Measurements from ENCODE around the gene IQCH. TPM values are rescaled to one million over a fixed set of nuclear protein-coding genes. Genes with fewer than 3 reads are reported as not detected.
A peak's percentile ranks its signal among the peaks of the same experiment; 100 is the strongest.

Gene IQCH
- total and polyA plus RNA-seq, 9 of the 15 experiments (the other 6 are each of a cell fraction or from before 2014, with no cell fraction given), result 1.8 to 3.9 (median 2.7) TPM

- TF ChIP-seq MAZ (CRISPR knock-in tag; conservative IDR thresholded peaks at IDR 0.05 in 1 of 2, IDR thresholded peaks at IDR 0.05 in 1 of 2) (no peak), NR2C1 (IDR thresholded peaks at IDR 0.05) (peak; percentile 33; the same call in 1 of the 2 replicates), NR2C1 (tag; IDR thresholded peaks at IDR 0.05) (peak; percentile 80), PBX2 (CRISPR knock-in tag; IDR thresholded peaks at IDR 0.05; ENCODE audit: low read depth) (no peak), PBX2 (tag; conservative IDR thresholded peaks at IDR 0.05; ENCODE audit: low read depth) (peak; percentile 31; the same call in 1 of the 2 replicates), MAFG (tag; conservative IDR thresholded peaks at IDR 0.05) (peak; percentile 79), RUNX1 (IDR thresholded peaks at IDR 0.05; ENCODE audit: low read depth) (no peak), ZNF197 (CRISPR knock-in tag; IDR thresholded peaks at IDR 0.05; ENCODE audit: low read depth) (peak; percentile 76; the same call in 1 of the 2 replicates), CREB1 (IDR thresholded peaks at IDR 0.05) (peak; percentile 39; the same call in 1 of the 2 replicates), CREB1 (CRISPR knock-in tag; IDR thresholded peaks at IDR 0.05) (peak; percentile 31; the same call in 1 of the 2 replicates), CUX1 (CRISPR knock-in tag; IDR thresholded peaks at IDR 0.05) (peak; percentile 38; the same call in 1 of the 2 replicates), TAF9B (IDR thresholded peaks at IDR 0.05; ENCODE audit: partially characterized antibody) (peak; percentile 24), ID3 (CRISPR knock-in tag; IDR thresholded peaks at IDR 0.05) (no peak), ID3 (tag; IDR thresholded peaks at IDR 0.05) (peak; percentile 73; the same call in 1 of the 2 replicates), BACH1 (tag; IDR thresholded peaks at IDR 0.05) (peak; percentile 80; the same call in 1 of the 2 replicates), PTTG1 (tag; IDR thresholded peaks at IDR 0.05; ENCODE audit: low read depth) (peak; percentile 61; the same call in 1 of the 2 replicates), EP300 (IDR thresholded peaks at IDR 0.05; ENCODE audit: low read length) (peak; percentile 60; the same call in 1 of the 2 replicates), IRF2 (CRISPR knock-in tag; IDR thresholded peaks at IDR 0.05) (no peak), YY1 (IDR thresholded peaks at IDR 0.05; ENCODE audit: borderline replicate concordance in 1 of 3, control insufficient read depth in 1 of 3, extremely low read depth in 1 of 3, insufficient read depth in 3 of 3, insufficient read length in 1 of 3, insufficient replicate concordance in 2 of 3, low read depth in 1 of 3, low read length in 2 of 3) (peak in 1 of 3 experiments; percentile 58), C11orf30 (IDR thresholded peaks at IDR 0.05; ENCODE audit: low read depth) (peak; percentile 73), FOS (IDR thresholded peaks at IDR 0.05; ENCODE audit: extremely low read depth, insufficient read length) (peak; percentile 49)
These were observed 295.9 kb downstream of the IQCH start (continued) for GRCh38 chr15:67550522-67550921.

All from K562 (cell line).